GM18526 (cell line): ENCODE measurements around the gene ERF.

Experiments
- POLR2A ChIP-seq: IDR thresholded peaks from 3 replicates; pipeline ENCODE4 v1.6.1; 2011; ENCODE audit not compliant: insufficient read length; ENCODE audit errors: extremely low read depth

Gene ERF

DNA sequence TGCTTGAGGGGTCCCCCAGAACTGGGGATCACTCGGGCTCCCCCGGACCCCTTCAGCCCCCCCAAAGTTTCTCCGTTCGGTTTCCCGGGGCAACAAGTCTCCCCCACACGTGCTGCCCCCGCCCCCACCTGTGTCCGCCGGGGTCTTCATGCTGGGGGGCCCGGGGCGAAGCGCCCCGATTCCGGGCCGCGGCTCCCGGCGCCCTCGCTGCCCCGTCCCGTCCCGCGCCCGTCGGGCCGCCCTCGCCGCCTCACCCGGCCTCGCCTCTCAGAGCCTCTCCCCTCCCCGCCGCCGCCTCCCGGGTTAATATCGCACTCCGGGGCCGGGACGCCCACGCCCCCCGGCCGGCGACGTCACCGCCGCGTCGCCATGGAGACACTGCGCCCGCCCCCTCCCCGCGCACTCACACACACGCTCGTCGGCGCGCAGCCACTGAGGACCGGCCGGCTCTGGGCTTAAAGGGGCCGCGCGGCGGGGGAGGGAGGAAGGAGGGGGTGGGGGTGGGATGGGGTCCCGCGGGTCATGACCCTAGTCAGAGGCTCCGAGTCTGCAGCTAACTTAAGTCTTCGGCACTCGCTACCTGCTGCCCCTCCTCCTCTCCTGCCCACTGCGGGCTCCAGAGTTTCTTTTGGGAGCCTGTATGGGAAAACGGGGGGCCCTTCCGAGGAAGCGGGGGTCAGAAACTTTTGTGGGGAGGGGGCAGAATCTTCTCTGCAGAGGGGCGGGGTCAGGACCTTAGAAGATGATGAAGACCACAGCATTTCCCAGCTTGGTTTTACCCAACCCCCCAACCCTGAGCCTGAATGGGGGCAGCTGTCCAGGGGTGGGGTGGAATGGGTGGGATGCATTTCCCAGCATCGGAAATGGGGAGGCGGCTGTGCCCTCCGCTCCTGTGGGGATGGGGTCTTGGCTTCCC is at the start of gene ERF:
ERF (minus strand) TSS at position 279 of the 916 bp plus-strand sequence; CDS start at position 150, 129 bp downstream.
- peak; percentile 78 for TF ChIP-seq POLR2A

DNA sequence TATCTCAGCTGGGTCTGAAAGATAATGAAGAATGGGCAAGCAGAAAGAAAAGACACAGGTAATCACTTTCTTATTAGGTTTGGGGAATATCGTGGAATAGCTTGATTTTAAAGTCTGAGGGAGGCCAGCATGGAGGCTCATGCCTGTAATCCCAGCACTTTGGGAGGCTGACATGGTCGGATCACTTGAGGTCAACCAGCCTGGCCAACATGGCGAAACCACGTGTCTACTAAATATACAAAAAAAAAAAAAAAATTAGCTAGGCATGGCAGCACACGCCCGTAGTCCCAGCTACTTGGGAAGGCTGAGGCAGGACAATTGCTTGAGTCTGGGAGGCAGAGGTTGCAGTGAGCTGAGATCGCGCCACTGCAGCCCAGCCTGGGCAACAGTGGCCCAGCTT is 48.9 kb upstream of the ERF start:
- no peak for TF ChIP-seq POLR2A

DNA sequence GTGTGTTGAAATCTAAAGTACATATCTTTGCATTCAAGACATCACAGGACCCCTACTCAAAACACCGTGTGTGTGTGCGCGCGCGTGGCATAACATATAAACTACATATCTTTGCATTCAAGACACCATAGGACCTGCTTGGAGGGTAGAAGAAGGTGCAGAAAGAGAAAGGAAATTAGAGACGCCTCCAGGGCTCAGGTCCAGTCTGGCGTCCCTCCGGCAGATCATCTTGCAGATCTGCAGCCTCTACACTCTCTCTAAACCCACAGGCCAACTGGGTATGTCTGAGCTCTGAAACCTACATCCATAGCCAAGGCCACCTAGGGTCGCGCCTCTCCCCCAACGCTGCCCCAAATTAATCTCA is 48.2 kb upstream of the ERF start:
- TF ChIP-seq POLR2A = no peak

DNA sequence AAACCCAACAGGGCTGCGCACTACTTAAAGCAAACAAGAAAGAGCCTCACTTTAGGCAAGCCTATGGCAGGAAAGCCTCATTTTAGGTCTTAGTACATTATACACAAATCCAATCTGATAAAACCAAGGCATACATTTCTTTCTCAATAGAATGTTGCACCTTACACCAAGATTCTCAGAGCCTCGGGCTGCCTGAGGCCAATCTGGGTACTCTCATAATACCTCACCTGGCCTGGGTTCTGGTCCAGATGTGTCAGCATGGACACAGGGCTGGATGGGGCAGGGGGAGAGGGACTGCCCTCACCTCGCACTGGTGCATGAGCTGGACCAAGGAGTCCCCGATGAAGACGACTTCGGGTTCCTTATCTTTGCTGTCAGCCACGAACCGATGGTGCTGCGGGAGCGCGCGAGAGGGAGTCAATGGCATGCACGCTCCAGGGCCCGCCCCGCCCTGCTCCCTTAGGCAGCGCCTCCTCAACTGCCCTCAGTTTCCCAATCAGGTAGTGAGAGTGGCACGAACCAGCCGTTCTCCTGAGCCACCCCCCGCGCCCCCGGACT is 46.8 kb upstream of the ERF start, which contains the start of gene PRR19:
PRR19 (plus strand) TSS at position 487 of the 558 bp plus-strand sequence. CDS start 7,453 bp downstream, outside the sequence.
- TF ChIP-seq POLR2A = no peak

DNA sequence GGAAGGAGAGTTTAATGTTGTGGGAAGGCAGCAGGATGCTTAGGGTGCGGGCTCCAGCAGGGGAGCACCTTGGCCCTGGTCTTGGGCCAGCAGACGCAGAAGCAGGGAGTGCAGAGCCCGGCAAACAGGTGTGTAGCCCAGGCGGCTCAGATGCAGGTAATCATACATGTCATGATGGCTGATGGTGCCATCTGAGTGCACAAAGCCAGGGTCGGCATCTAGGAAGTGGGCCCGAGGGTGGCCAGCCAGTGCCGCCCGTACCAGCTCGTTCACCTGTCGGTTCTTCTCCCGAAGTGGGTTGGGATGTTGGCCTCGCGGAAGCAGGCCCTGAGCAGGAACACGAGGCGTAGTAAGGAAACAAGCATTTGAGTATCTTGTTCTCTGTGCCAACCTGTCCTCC is 42.1 kb upstream of the ERF start:
- no peak for TF ChIP-seq POLR2A

DNA sequence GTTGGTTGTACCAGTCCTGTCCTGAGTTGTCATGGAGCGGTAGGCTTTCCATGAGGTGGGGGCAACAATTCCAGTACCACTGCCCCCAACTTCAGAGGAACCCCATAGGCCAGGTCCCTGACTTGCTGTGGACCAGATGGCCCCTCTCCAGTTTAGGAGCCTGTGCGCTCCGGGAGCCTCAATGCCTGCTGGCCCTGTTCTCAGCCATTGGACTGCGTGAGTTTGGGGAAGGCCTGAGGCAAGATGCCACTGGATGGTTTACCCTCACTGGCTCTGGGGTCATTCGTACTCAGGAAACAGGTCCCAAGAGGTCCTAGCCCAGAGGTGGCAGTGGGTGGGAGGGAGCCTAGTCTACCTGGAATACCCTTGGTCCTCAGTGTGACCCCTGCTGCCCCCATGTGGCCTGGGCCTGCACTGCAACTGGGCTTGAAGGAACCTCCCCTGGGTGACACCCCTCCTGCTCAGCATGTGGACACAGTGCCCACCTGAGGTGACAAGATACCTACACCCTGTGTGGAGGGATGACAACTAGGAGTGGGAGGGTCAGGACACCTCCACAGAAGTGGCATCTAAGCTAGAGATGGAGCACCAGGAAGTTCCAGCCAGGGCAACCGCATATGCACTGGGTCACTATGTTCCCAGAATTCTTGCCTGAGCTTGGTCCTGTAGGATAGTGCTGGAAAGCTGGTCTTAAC is 41.0 kb upstream of the ERF start:
- TF ChIP-seq POLR2A = no peak

DNA sequence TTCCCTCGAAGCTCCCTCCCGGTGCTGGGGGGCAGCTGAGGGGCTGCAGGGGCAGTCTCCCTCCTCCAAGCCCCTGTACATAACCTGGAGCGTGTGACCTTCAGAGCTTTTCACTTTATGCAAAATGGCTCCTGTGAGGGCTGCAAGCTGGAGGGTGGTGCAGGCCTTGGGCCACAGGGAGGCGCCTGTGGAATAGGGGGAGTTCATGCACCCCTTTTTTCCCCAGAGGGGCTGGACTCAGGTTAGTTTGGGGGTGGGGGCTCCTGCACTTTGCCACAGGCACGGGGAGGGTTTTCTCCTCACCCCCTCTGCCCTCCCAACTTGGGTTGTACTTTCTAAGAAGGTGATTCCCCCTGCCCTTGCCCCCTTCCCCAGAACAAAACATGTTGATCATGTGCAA is 40.4 kb upstream of the ERF start:
- TF ChIP-seq POLR2A = no peak

DNA sequence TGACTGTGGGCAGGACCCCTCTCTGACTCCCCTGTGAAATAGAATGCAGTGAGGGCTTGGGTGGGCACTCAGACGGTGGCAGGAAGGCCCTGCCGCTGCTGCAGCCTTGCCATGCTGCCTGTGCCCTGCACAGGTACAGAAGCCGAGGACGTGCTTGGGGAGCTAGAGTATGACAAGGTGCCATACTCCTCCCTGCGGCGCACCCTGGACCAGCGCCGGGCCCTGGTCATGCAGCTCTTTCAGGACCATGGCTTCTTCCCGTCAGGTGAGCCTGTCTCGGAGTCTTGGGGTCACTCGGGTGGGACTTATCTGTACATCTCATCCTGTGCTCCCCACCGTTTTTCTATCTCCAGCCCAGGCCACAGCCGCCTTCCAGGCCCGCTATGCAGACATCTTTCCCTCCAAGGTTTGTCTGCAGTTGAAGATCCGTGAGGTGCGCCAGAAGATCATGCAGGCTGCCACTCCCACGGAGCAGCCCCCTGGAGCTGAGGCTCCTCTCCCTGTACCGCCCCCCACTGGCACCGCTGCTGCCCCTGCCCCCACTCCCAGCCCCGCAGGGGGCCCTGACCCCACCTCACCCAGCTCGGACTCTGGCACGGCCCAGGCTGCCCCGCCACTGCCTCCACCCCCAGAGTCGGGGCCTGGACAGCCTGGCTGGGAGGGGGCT is 39.7 kb upstream of the ERF start:
- TF ChIP-seq POLR2A = no peak

DNA sequence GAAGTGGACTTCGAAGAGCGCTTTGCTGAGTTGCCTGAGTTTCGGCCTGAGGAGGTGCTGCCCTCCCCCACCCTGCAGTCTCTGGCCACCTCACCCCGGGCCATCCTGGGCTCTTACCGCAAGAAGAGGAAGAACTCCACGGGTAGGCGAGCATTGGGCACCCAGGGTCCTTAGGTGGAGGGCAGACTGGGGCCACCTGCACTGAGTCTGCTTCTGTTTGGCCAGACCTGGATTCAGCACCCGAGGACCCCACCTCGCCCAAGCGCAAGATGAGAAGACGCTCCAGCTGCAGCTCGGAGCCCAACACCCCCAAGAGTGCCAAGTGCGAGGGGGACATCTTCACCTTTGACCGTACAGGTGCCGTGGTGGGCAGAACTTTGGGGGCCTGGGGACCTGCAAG is 39.0 kb upstream of the ERF start:
- no peak for TF ChIP-seq POLR2A

DNA sequence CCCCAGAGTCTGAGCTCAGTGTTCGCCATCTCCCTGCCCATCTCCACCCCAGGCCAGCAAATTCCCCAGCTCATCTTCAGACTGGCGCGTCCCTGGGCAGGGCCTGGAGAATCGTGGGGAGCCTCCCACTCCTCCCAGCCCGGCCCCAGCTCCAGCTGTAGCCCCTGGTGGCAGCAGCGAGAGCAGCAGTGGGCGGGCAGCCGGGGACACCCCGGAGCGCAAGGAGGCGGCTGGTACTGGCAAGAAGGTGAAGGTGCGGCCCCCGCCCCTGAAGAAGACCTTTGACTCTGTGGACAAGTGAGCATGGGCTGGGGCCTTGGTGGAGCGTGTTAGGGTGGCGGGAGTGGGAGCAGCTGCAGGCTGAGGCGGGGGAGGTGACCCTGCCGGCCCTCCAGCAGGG is 38.6 kb upstream of the ERF start:
- no peak for TF ChIP-seq POLR2A

DNA sequence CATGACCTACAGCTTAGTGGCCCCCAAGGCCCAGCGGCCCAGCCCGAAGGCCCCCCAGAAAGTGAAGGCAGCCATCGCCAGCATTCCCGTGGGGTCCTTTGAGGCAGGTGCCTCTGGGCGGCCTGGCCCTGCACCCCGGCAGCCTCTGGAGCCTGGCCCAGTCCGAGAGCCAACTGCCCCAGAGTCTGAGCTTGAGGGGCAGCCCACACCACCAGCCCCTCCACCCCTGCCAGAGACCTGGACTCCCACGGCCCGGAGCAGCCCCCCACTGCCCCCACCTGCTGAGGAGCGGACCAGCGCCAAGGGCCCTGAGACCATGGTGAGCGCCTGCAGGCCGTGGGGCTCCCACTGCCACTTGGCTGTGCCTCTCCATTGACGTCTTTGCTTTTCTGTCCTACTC is 38.0 kb upstream of the ERF start:
- TF ChIP-seq POLR2A = no peak

DNA sequence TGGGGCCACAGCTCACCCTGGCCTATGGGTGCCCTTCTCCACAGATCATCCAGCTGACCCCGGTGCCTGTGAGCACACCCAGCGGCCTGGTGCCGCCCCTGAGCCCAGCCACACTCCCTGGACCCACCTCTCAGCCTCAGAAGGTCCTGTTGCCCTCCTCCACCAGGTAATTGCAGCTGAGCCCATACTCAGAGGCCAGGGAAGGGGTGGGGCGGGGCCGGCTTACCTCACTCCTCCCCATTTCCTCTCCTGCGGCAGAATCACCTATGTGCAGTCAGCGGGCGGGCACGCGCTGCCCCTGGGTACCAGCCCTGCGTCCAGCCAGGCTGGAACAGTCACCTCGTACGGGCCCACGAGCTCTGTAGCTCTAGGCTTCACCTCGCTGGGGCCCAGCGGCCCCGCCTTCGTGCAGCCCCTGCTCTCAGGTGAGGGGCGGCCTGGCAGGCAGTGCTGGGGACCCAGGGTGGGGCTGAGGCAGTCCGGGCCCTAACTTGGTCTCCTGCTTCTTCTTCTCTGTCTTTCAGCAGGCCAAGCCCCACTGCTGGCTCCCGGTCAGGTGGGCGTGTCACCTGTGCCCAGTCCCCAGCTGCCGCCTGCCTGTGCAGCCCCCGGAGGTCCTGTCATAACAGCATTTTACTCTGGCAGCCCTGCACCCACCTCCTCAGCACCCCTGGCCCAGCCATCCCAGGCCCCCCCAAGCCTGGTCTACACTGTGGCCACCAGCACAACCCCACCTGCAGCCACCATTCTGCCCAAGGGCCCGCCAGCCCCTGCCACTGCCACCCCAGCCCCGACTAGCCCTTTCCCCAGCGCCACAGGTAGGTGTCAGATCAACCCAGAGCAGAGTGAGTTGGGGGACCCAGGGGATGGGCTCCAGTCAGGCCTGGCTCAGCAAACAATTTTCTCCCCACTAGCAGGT is 37.4 kb upstream of the ERF start:
- no peak for TF ChIP-seq POLR2A

DNA sequence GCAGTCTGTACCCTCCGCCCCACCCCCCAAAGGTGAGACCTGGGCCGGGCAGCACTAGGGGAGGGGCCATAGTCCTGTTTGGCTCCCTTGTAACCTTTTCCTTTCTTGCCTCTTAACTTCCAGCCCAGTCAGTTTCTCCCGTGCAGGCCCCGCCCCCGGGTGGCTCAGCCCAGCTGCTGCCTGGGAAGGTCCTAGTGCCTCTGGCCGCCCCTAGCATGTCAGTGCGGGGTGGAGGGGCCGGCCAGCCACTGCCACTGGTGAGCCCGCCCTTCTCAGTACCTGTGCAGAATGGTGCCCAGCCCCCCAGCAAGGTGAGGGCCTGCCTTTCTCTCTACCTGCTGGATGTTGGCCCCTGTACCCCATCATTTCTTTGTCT is 36.5 kb upstream of the ERF start:
- TF ChIP-seq POLR2A = no peak
